HCT116 (cell line): Measurements from ENCODE around the gene ARID2. TPM values are rescaled to one million over a fixed set of nuclear protein-coding genes. Genes with fewer than 3 reads are reported as not detected.

Experiments
- ATAC-seq: fragments of 200-7000 bp; cut with Tn5 transposase; 2 replicates; pipeline ENCODE4 v1.9.1; 2020; ENCODE audit warnings: mild to moderate bottlenecking, moderate library complexity
- BruUV-seq: library from RNA; stranded (reverse); fragments of 400-500 nt; replicated peaks from 2 replicates; lab custom pipeline; 2021; lab: Mats Ljungman, UMichigan
- CTCF ChIA-PET: fragments of 300-600 bp; sonication (Branson Sonifier 250); formaldehyde crosslinking; loops from one replicate; lab custom pipeline; 2021; ENCODE audit warnings: antibody characterized with exemption; lab: Charles Lee
- POLR2A ChIA-PET: fragments of 300-600, 350-600 bp; sonication (Branson Sonifier 250); formaldehyde crosslinking; loops from one replicate; lab custom pipeline; 2021; ENCODE audit warnings: antibody characterized with exemption; lab: Charles Lee
- RAD21 ChIA-PET, 2 experiments: fragments of 300-600 bp; sonication (Branson Sonifier 250); formaldehyde crosslinking; loops; one replicate each; lab custom pipeline; 2023; ENCODE audit warnings: low total read pairs in 2 of 2; ENCODE audit not compliant: uncharacterized antibody in 2 of 2, unreplicated experiment in 2 of 2, low non-redundant PET in 1 of 2; lab: Charles Lee
- DNase-seq: peaks from one replicate; pipeline ENCODE4 v3.0.0-alpha.2; 2010; ENCODE audit warnings: low read depth, low spot score
- H2AFZ ChIP-seq: fragments of 200-600 bp; shearing (Covaris generic), sonication (generic); 2 replicates; pipeline ENCODE4 v1.6.1; 2017; ENCODE audit warnings: low read depth, mixed run types, mixed read lengths, antibody characterized with exemption, low read length; ENCODE audit not compliant: poor library complexity, severe bottlenecking
- H3K27ac ChIP-seq: 2 replicates; pipeline ENCODE4 v1.5.1; 2012; ENCODE audit warnings: low read depth, low read length
- H3K27me3 ChIP-seq: fragments of 200-600 bp; sonication (generic); 2 replicates; pipeline ENCODE4 v1.6.1; 2016; ENCODE audit warnings: mixed run types, low read length, mixed read lengths; ENCODE audit not compliant: insufficient read depth
- H3K36me3 ChIP-seq, 2 experiments: fragments of 200-500 bp in 1 of 2; fragments of 200-600 bp in 1 of 2; sonication (Bioruptor generic) in 1 of 2; sonication (generic) in 1 of 2; 2 replicates each; pipeline versions ENCODE4 v1.5.1 to v1.6.1; 2014 to 2016; ENCODE audit warnings: low read length in 2 of 2, inconsistent platforms in 1 of 2, mixed read lengths in 1 of 2, mixed run types in 1 of 2; ENCODE audit not compliant: insufficient read depth in 2 of 2, control insufficient read depth in 1 of 2
- H3K4me1 ChIP-seq, 2 experiments: fragments of 200-600 bp in 1 of 2; sonication (generic) in 1 of 2; 2 replicates each; pipeline versions ENCODE4 v1.5.1 to v1.6.1; 2012 to 2017; ENCODE audit warnings: low read length in 2 of 2, inconsistent platforms in 1 of 2, mild to moderate bottlenecking in 1 of 2, mixed read lengths in 1 of 2, mixed run types in 1 of 2, moderate library complexity in 1 of 2; ENCODE audit not compliant: insufficient read depth in 2 of 2, control insufficient read depth in 1 of 2
- H3K4me2 ChIP-seq: fragments of 200-600 bp; sonication (generic); 2 replicates; pipeline ENCODE4 v1.6.1; 2017; ENCODE audit warnings: mixed run types, low read length, mixed read lengths
- H3K4me3 ChIP-seq, 2 experiments: fragments of 200-600 bp in 1 of 2; sonication (generic) in 1 of 2; replicated peaks in 1 of 2; 2 replicates each; pipeline ENCODE4 v1.5.1; 2011 to 2016; ENCODE audit warnings: low read length in 2 of 2, control low read depth in 1 of 2, low read depth in 1 of 2, mild to moderate bottlenecking in 1 of 2, mixed read lengths in 1 of 2, mixed run types in 1 of 2
- H3K79me2 ChIP-seq: fragments of 200-600 bp; sonication (generic); 2 replicates; pipeline ENCODE4 v1.6.1; 2017; ENCODE audit warnings: mild to moderate bottlenecking, mixed run types, low read length, moderate library complexity, mixed read lengths; ENCODE audit not compliant: insufficient read depth
- H3K9ac ChIP-seq: fragments of 200-600 bp; sonication (generic); 2 replicates; pipeline ENCODE4 v1.6.1; 2016; ENCODE audit warnings: low read length, mixed read lengths
- H3K9me2 ChIP-seq: fragments of 200-600 bp; sonication (generic), shearing (Covaris generic); 2 replicates; pipeline ENCODE4 v1.6.1; 2017; ENCODE audit warnings: mixed run types, mild to moderate bottlenecking, moderate library complexity; ENCODE audit not compliant: insufficient read depth
- H3K9me3 ChIP-seq, 2 experiments: fragments of 200-500 bp in 1 of 2; fragments of 200-600 bp in 1 of 2; sonication (Bioruptor generic) in 1 of 2; sonication (generic) in 1 of 2; 2 replicates each; pipeline ENCODE4 v1.6.1; 2014 to 2017; ENCODE audit warnings: low read length in 2 of 2, mixed read lengths in 2 of 2, inconsistent platforms in 1 of 2, low read depth in 1 of 2, mild to moderate bottlenecking in 1 of 2, mixed run types in 1 of 2, moderate library complexity in 1 of 2; ENCODE audit not compliant: control insufficient read depth in 1 of 2, insufficient read depth in 1 of 2
- H4K20me1 ChIP-seq: fragments of 200-600 bp; sonication (generic), shearing (Covaris generic); 2 replicates; pipeline ENCODE4 v1.6.1; 2017; ENCODE audit warnings: mixed run types, mild to moderate bottlenecking, moderate library complexity; ENCODE audit not compliant: insufficient read depth
- ATF3 ChIP-seq: IDR thresholded peaks from 2 replicates; pipeline ENCODE4 v1.6.1; 2012
- CBX3 ChIP-seq: IDR thresholded peaks from 2 replicates; pipeline ENCODE4 v1.6.1; 2012; ENCODE audit warnings: low read depth
- CEBPB ChIP-seq: IDR thresholded peaks from 2 replicates; pipeline ENCODE4 v1.6.1; 2012; ENCODE audit warnings: low read depth
- CTCF ChIP-seq, 3 experiments: fragments of 200-600 bp in 1 of 3; sonication (generic) in 1 of 3; IDR thresholded peaks in 2 of 3; conservative IDR thresholded peaks in 1 of 3; 2 replicates each; pipeline ENCODE4 v1.5.1; 2012 to 2017; ENCODE audit warnings: low read depth in 2 of 3, low read length in 2 of 3, antibody characterized with exemption in 1 of 3, borderline replicate concordance in 1 of 3, control low read depth in 1 of 3, mild to moderate bottlenecking in 1 of 3, mixed read lengths in 1 of 3, mixed run types in 1 of 3, moderate library complexity in 1 of 3; ENCODE audit not compliant: insufficient read depth in 1 of 3
- EGR1 ChIP-seq: IDR thresholded peaks from 2 replicates; pipeline ENCODE4 v1.6.1; 2012; ENCODE audit warnings: low read depth
- ELF1 ChIP-seq: IDR thresholded peaks from 2 replicates; pipeline ENCODE4 v1.6.1; 2012; ENCODE audit warnings: low read depth, borderline replicate concordance
- EZH2 ChIP-seq: fragments of 200-600 bp; sonication (generic); IDR thresholded peaks from 2 replicates; pipeline ENCODE4 v1.6.1; 2017; ENCODE audit warnings: antibody characterized with exemption, mixed run types
- EZH2phosphoT487 ChIP-seq: fragments of 200-600 bp; IDR thresholded peaks from 2 replicates; pipeline ENCODE4 v1.6.1; 2018; ENCODE audit warnings: antibody characterized with exemption, borderline replicate concordance
- FOSL1 ChIP-seq: IDR thresholded peaks from 2 replicates; pipeline ENCODE4 v1.6.1; 2012; ENCODE audit warnings: low read depth
- JUND ChIP-seq: IDR thresholded peaks from 2 replicates; pipeline ENCODE4 v1.6.1; 2012
- POLR2A ChIP-seq: IDR thresholded peaks from 2 replicates; pipeline ENCODE4 v1.7.0; 2011; ENCODE audit warnings: borderline replicate concordance; ENCODE audit not compliant: insufficient read depth, insufficient read length; ENCODE audit errors: extremely low read depth
- POLR2AphosphoS5 ChIP-seq: IDR thresholded peaks from 2 replicates; pipeline ENCODE4 v1.6.1; 2011; ENCODE audit warnings: mild to moderate bottlenecking, low read depth, low read length, moderate library complexity
- SIN3A ChIP-seq: IDR thresholded peaks from 2 replicates; pipeline ENCODE4 v1.6.1; 2012; ENCODE audit warnings: low read depth
- SRF ChIP-seq: IDR thresholded peaks from 2 replicates; pipeline ENCODE4 v1.6.1; 2012; ENCODE audit warnings: low read depth
- ZFX ChIP-seq: fragments of 450-650 bp; IDR thresholded peaks from 2 replicates; pipeline ENCODE4 v1.6.1; 2017
- ZNF274 ChIP-seq: fragments of 200-500 bp; sonication (Bioruptor generic); IDR thresholded peaks from 2 replicates; pipeline ENCODE4 v1.6.1; 2014; ENCODE audit warnings: mild to moderate bottlenecking, low read depth, low read length, inconsistent platforms
- intact Hi-C: fragments of 100-400 bp; cut with micrococcal nuclease; formaldehyde crosslinking; loops from 2 replicates; pipeline ENCODE4 v1.10.0; 2022
- total RNA-seq: library from RNA; stranded (reverse); gene quantifications from one replicate; pipeline ENCODE4 v1.2.1, GENCODE V29; 2021; ENCODE audit not compliant: unreplicated experiment
- TF ChIP-seq, protein P1 (sequence below): IDR thresholded peaks from 2 replicates; pipeline ENCODE4 v1.6.1; 2012; ENCODE audit warnings: low read depth
- TF ChIP-seq, protein P2 (sequence below): IDR thresholded peaks from 2 replicates; pipeline ENCODE4 v1.6.1; 2012
- TF ChIP-seq, protein P3 (sequence below): IDR thresholded peaks from 2 replicates; pipeline ENCODE4 v1.6.1; 2011; ENCODE audit warnings: mild to moderate bottlenecking, low read length, moderate library complexity; ENCODE audit not compliant: insufficient replicate concordance; ENCODE audit errors: extremely low read depth

ARID2 gene
- total RNA-seq, 1 experiment from 2014 or later: 30.5 TPM

GRCh38 chr12:45828402-45828801 lies 98.9 kb downstream of the ARID2 start:
- TF ChIP-seq EZH2phosphoT487 (no peak), EZH2 (no peak), POLR2A (no peak), CTCF (IDR thresholded peaks at IDR 0.05 in 2 of 3, conservative IDR thresholded peaks at IDR 0.05 in 1 of 3; ENCODE audit: borderline replicate concordance in 1 of 3, insufficient read depth in 1 of 3, low read depth in 2 of 3, low read length in 2 of 3) (no peak), SRF (no peak), SIN3A (no peak), CEBPB (no peak), CBX3 (no peak), EGR1 (no peak), POLR2AphosphoS5 (no peak), ZFX (no peak), ATF3 (no peak), ZNF274 (no peak), ELF1 (no peak), FOSL1 (no peak), JUND (no peak)
- TF ChIP-seq, protein P1, sequence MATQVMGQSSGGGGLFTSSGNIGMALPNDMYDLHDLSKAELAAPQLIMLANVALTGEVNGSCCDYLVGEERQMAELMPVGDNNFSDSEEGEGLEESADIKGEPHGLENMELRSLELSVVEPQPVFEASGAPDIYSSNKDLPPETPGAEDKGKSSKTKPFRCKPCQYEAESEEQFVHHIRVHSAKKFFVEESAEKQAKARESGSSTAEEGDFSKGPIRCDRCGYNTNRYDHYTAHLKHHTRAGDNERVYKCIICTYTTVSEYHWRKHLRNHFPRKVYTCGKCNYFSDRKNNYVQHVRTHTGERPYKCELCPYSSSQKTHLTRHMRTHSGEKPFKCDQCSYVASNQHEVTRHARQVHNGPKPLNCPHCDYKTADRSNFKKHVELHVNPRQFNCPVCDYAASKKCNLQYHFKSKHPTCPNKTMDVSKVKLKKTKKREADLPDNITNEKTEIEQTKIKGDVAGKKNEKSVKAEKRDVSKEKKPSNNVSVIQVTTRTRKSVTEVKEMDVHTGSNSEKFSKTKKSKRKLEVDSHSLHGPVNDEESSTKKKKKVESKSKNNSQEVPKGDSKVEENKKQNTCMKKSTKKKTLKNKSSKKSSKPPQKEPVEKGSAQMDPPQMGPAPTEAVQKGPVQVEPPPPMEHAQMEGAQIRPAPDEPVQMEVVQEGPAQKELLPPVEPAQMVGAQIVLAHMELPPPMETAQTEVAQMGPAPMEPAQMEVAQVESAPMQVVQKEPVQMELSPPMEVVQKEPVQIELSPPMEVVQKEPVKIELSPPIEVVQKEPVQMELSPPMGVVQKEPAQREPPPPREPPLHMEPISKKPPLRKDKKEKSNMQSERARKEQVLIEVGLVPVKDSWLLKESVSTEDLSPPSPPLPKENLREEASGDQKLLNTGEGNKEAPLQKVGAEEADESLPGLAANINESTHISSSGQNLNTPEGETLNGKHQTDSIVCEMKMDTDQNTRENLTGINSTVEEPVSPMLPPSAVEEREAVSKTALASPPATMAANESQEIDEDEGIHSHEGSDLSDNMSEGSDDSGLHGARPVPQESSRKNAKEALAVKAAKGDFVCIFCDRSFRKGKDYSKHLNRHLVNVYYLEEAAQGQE: no peak
- TF ChIP-seq, protein P2, sequence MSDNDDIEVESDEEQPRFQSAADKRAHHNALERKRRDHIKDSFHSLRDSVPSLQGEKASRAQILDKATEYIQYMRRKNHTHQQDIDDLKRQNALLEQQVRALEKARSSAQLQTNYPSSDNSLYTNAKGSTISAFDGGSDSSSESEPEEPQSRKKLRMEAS: no peak
- TF ChIP-seq, protein P3, sequence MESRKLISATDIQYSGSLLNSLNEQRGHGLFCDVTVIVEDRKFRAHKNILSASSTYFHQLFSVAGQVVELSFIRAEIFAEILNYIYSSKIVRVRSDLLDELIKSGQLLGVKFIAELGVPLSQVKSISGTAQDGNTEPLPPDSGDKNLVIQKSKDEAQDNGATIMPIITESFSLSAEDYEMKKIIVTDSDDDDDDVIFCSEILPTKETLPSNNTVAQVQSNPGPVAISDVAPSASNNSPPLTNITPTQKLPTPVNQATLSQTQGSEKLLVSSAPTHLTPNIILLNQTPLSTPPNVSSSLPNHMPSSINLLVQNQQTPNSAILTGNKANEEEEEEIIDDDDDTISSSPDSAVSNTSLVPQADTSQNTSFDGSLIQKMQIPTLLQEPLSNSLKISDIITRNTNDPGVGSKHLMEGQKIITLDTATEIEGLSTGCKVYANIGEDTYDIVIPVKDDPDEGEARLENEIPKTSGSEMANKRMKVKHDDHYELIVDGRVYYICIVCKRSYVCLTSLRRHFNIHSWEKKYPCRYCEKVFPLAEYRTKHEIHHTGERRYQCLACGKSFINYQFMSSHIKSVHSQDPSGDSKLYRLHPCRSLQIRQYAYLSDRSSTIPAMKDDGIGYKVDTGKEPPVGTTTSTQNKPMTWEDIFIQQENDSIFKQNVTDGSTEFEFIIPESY: no peak
- H3K27me3 ChIP-seq: no peaks in the 10 kb centered on the region
- H3K9me2 ChIP-seq: no peaks in the 10 kb centered on the region
- ChIA-PET RAD21 (no interaction called here), CTCF (no interaction called here), POLR2A (no interaction called here)
- no peak overlapping the region for H3K9ac ChIP-seq
- no TSS peak for BruUV-seq
- no peak overlapping the region for H3K4me2 ChIP-seq
- no peak overlapping the region for H3K27ac ChIP-seq
- H3K4me3 ChIP-seq: no peak overlapping the region
- H4K20me1 ChIP-seq: no peaks in the 10 kb centered on the region
- H2AFZ ChIP-seq: no peak overlapping the region
- 0 out of 4 replicates have a peak, but pooled peaks cover 0 to 10% of the 10 kb centered on the region in 2 experiments for H3K36me3 ChIP-seq
- H3K9me3 ChIP-seq: no peaks in the 10 kb centered on the region
- intact Hi-C loops: no loop called here
- no peak for DNase-seq
- no peak for ATAC-seq
- H3K79me2 ChIP-seq: peaks cover 11% of the 10 kb centered on the region; the same call in 1 of the 2 replicates
- no peaks in the 10 kb centered on the region for H3K4me1 ChIP-seq
